Naive thymus-derived CD4-positive, alpha-beta T cell (primary cell): ENCODE data around the gene MYL6. TPM values are rescaled to one million over a fixed set of nuclear protein-coding genes. Genes with fewer than 3 reads are reported as not detected.

Experiments used
- ATAC-seq: fragments of 150-1000 bp; cut with Tn5 transposase; 2 replicates; pipeline ENCODE4 v1.10.0; 2021; ENCODE audit warnings: mild to moderate bottlenecking, moderate library complexity
- CTCF ChIA-PET: fragments of 350-600 bp; sonication (Branson Sonifier 250); formaldehyde crosslinking; loops from one replicate; lab custom pipeline; 2021; ENCODE audit warnings: antibody characterized with exemption; lab: Charles Lee
- POLR2A ChIA-PET: fragments of 350-600 bp; sonication (Branson Sonifier 250); formaldehyde crosslinking; loops from one replicate; lab custom pipeline; 2021; ENCODE audit warnings: antibody characterized with exemption, inconsistent platforms; lab: Charles Lee
- DNase-seq, 9 donors: peaks; one replicate each; pipeline versions ENCODE4 v3.0.0 to v3.0.0-alpha.2; 2020 to 2022; ENCODE audit warnings: mixed read lengths in 1 of 9
- H3K27ac ChIP-seq: one replicate; pipeline ENCODE4 v1.7.0; 2013; ENCODE audit warnings: mild to moderate bottlenecking, low read depth, low read length, moderate library complexity
- H3K27me3 ChIP-seq, 2 donors: one replicate each; pipeline ENCODE4 v1.7.0; 2013; ENCODE audit warnings: low read length in 2 of 2, mild to moderate bottlenecking in 2 of 2, moderate library complexity in 2 of 2; ENCODE audit not compliant: control insufficient read depth in 2 of 2, insufficient read depth in 2 of 2
- H3K36me3 ChIP-seq, 3 experiments: 1 replicate in 2 of 3; 2 replicates in 1 of 3; pipeline ENCODE4 v1.7.0; 2013; ENCODE audit warnings: low read length in 3 of 3, mild to moderate bottlenecking in 3 of 3, moderate library complexity in 1 of 3; ENCODE audit not compliant: insufficient read depth in 3 of 3, control insufficient read depth in 2 of 3
- H3K4me1 ChIP-seq, 2 donors: one replicate each; pipeline ENCODE4 v1.7.0; 2013; ENCODE audit warnings: low read length in 2 of 2, mild to moderate bottlenecking in 2 of 2, moderate library complexity in 1 of 2; ENCODE audit not compliant: control insufficient read depth in 2 of 2, insufficient read depth in 2 of 2
- H3K4me3 ChIP-seq: 2 replicates; pipeline ENCODE4 v1.7.0; 2013; ENCODE audit warnings: mild to moderate bottlenecking, low read length
- H3K9me3 ChIP-seq, 3 experiments: 1 replicate in 2 of 3; 2 replicates in 1 of 3; pipeline ENCODE4 v1.7.0; 2013; ENCODE audit warnings: low read length in 3 of 3; ENCODE audit not compliant: control insufficient read depth in 2 of 3
- H3K27ac Mint-ChIP-seq, 9 donors: one replicate each; pipeline ENCODE4 v1.8.0; 2020 to 2022; ENCODE audit warnings: mixed read lengths in 9 of 9, mild to moderate bottlenecking in 8 of 9, moderate library complexity in 5 of 9, inconsistent platforms in 2 of 9
- H3K27me3 Mint-ChIP-seq, 5 donors: one replicate each; pipeline ENCODE4 v1.8.0; 2021 to 2022; ENCODE audit warnings: mixed read lengths in 5 of 5, mild to moderate bottlenecking in 1 of 5
- H3K36me3 Mint-ChIP-seq, 5 donors: one replicate each; pipeline ENCODE4 v1.8.0; 2020 to 2022; ENCODE audit warnings: mixed read lengths in 5 of 5, mild to moderate bottlenecking in 3 of 5, inconsistent platforms in 1 of 5
- H3K4me1 Mint-ChIP-seq, 7 donors: one replicate each; pipeline ENCODE4 v1.8.0; 2020 to 2022; ENCODE audit warnings: mixed read lengths in 7 of 7, mild to moderate bottlenecking in 3 of 7, inconsistent platforms in 1 of 7
- H3K4me3 Mint-ChIP-seq, 10 donors: one replicate each; pipeline ENCODE4 v1.8.0; 2020 to 2022; ENCODE audit warnings: mild to moderate bottlenecking in 10 of 10, mixed read lengths in 10 of 10, moderate library complexity in 6 of 10, inconsistent platforms in 2 of 10
- H3K9me3 Mint-ChIP-seq, 11 donors: one replicate each; pipeline ENCODE4 v1.8.0; 2020 to 2022; ENCODE audit warnings: mixed read lengths in 11 of 11, mild to moderate bottlenecking in 4 of 11, inconsistent platforms in 1 of 11, moderate library complexity in 1 of 11
- intact Hi-C, 2 donors: fragments of 100-400 bp; cut with micrococcal nuclease; formaldehyde crosslinking; loops; one replicate each; pipeline ENCODE4 v1.15.1; 2023
- polyA plus RNA-seq, 2 donors: library from polyadenylated mRNA; unstranded; fragments of 300-500 nt; fragmentation: Illumina TruSeq; gene quantifications; one replicate each; pipeline ENCODE4 v1.2.3, GENCODE V29; 2021
- total RNA-seq, 6 experiments: library from RNA in 5 of 6; stranded (reverse) in 5 of 6; gene quantifications; 1 replicate in 5 of 6; 2 replicates in 1 of 6; pipeline ENCODE4 v1.2.3 and lab custom pipeline; 2021 to 2026

MYL6 gene
- total and polyA plus RNA-seq, 7 experiments from 2014 or later: 428 to 2,144 (median 805) TPM

DNA sequence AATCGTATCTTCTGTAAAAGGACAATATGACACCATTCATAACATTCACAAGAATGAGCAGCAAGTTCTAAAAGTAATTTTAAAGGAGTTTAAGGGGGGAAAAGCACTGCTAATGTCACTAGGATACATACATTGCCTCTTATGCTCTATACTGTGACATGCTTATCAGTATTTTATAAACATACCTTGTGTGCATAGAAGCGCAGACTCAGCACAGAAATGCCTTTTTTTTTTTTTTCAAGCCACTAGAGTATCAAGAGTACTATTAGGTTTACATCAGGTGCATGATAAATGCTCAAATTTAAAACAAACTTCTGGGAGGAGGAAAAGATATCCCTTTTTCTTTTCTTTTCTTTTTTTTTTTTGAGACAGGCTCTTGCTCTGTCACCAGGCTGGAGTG lies 44.7 kb downstream of the MYL6 start:
- intact Hi-C loops: no loop called here
- peak overlapping the region; percentile 20 for H3K27ac ChIP-seq
- H3K36me3 ChIP-seq: peaks cover 4 to 37% (median 6%) of the 10 kb centered on the region in 3 experiments
- H3K4me1 ChIP-seq: no peaks in the 10 kb centered on the region
- H3K27ac Mint-ChIP-seq: peak overlapping the region in 6 of 9 donors; percentile 35 to 79 (median 53)
- H3K4me1 Mint-ChIP-seq: peaks cover 0 to 9% (median 6%) of the 10 kb centered on the region in 7 donors
- H3K4me3 ChIP-seq: no peak overlapping the region
- H3K36me3 Mint-ChIP-seq: peaks cover 0 to 14% (median 11%) of the 10 kb centered on the region in 5 donors
- DNase-seq (no peak), ATAC-seq (no peak)
- no peaks in the 10 kb centered on the region for H3K9me3 ChIP-seq
- no peak overlapping the region for H3K4me3 Mint-ChIP-seq
- H3K27me3 ChIP-seq: no peaks in the 10 kb centered on the region
- ChIA-PET CTCF (interaction anchor here (0.5 to 1.9 kb wide), 4 partner anchors 13 to 261 kb away, joined by 3 to 4 read pairs (median 4); partner anchors contain the start of gene SMARCC2), POLR2A (interaction anchor here (0.7 to 6.0 kb wide), 2 partner anchors 19 to 42 kb away, joined by 3 to 40 read pairs; partner anchors contain the start of gene RNF41)
- no peaks in the 10 kb centered on the region for H3K27me3 Mint-ChIP-seq
- no peaks in the 10 kb centered on the region for H3K9me3 Mint-ChIP-seq

DNA sequence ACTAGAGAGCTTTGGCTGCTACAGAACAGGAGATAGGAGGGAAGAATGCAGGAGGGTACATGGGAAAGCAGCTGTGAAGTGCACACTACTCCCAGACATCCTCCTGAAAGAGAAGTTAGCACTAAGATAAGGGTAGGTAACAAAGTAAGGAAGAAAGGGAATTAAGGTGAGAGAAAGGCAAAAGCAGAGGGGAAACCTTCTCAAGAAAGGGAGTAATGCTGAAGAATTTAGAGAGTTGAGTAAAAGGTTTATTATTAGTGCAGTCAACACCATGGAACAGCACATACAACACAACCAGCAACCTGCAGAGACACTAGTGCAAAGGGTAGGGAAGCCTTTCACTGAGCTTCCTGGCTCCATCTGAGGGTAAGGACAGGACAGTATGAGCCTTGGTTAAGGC lies 46.1 kb downstream of the MYL6 start:
- Mint-ChIP-seq H3K27ac (peak overlapping the region in 7 of 9 donors; percentile 5 to 81 (median 37)), H3K4me1 (peaks cover 0 to 9% (median 6%) of the 10 kb centered on the region in 7 donors), H3K9me3 (no peaks in the 10 kb centered on the region), H3K4me3 (no peak overlapping the region), H3K27me3 (no peaks in the 10 kb centered on the region), H3K36me3 (peaks cover 0 to 22% (median 11%) of the 10 kb centered on the region in 5 donors)
- Histone ChIP-seq H3K36me3 (peaks cover 4 to 46% (median 6%) of the 10 kb centered on the region in 3 experiments), H3K4me3 (no peak overlapping the region), H3K9me3 (no peaks in the 10 kb centered on the region), H3K4me1 (no peaks in the 10 kb centered on the region), H3K27me3 (no peaks in the 10 kb centered on the region), H3K27ac (no peak overlapping the region)
- ChIA-PET CTCF (interaction anchor here (5.1 kb wide), 1 partner anchor 18 kb away, joined by 18 read pairs; the partner anchor contains the start of gene RNF41), POLR2A (interaction anchor here (0.6 to 6.0 kb wide), 3 partner anchors 18 to 110 kb away, joined by 3 to 40 read pairs (median 3); partner anchors contain the start of gene RNF41)
- DNase-seq (no peak), ATAC-seq (no peak)
- intact Hi-C loops: no loop called here

DNA sequence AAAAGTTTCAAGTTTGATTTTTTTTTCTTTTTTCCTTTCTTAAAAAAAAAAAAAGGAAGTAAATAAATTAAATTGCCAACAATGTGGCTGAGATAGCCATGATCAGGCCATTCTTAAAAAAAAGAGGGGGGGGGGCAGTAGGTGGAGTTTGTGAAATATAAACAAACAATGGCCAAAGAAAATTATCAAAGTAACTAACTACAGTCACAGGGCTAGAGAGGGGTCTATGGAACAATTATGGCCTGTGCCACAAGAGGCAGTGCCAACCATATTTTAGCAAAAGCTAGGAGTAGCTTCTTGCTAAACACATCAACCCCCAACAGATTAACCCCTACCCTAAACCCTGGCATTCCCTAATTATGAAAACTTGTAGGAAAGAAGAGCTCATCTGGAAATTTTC lies 47.3 kb downstream of the MYL6 start:
- Histone ChIP-seq H3K27ac (no peak overlapping the region), H3K36me3 (peaks cover 11 to 55% (median 13%) of the 10 kb centered on the region in 3 experiments)
- peaks cover 6 to 29% (median 14%) of the 10 kb centered on the region in 5 donors for H3K36me3 Mint-ChIP-seq

DNA sequence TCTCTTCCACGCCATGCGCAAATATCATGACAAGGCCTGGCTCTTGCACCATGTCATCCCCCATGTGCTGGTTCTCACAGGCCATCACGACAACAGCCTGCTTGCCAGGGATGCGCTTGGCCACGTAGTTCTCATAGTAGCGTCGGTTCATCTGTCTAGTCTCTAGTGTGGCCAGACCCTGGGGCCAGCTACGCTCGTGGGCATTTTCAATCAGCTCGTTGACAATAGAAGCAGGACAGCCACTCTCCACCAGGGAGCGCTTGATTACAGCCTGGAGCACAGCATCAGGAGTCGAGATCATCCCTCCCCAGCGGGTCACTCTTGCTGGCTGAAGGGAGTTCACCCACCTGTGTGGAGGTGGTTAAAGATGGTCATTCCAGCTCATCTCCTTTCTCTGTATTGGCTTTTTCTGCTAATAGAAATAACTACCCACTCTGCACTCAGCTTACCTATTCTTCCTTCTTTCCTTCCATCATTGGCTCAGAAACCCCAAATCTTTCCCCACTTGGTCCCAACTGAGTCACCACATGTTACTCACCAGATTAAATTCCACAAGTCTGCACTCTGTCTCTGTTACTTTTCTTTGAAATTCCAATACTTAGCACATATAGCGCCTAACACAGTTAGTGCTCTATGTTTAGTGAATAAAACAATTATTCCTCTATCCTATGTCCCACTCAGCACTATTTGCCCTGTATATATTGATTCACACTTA lies 48.5 kb downstream of the MYL6 start:
- H3K4me1 Mint-ChIP-seq: peaks cover 0 to 9% (median 6%) of the 10 kb centered on the region in 7 donors
- DNase-seq (peak in 5 of 9 donors; percentile 13 to 37 (median 29)), ATAC-seq (peak; percentile 70)
- H3K4me3 Mint-ChIP-seq: no peak overlapping the region
- Histone ChIP-seq H3K27me3 (no peaks in the 10 kb centered on the region), H3K27ac (no peak overlapping the region), H3K9me3 (no peaks in the 10 kb centered on the region), H3K4me1 (no peaks in the 10 kb centered on the region), H3K36me3 (peaks cover 12 to 61% (median 13%) of the 10 kb centered on the region in 3 experiments), H3K4me3 (no peak overlapping the region)
- intact Hi-C loops: loop anchor here (1.0 to 5.0 kb wide), 4 partner anchors 18 to 258 kb away; partner anchors contain the start of genes ANKRD52 (in 1 of the 2) and NABP2 (in 1 of the 2)
- H3K9me3 Mint-ChIP-seq: no peaks in the 10 kb centered on the region
- no peaks in the 10 kb centered on the region for H3K27me3 Mint-ChIP-seq
- peak overlapping the region in 6 of 9 donors; percentile 6 to 74 (median 33) for H3K27ac Mint-ChIP-seq
- CTCF ChIA-PET: interaction anchor here (0.6 to 5.1 kb wide), 6 partner anchors 15 to 258 kb away, joined by 3 to 18 read pairs (median 3); partner anchors contain the start of gene RNF41
- H3K36me3 Mint-ChIP-seq: peaks cover 6 to 34% (median 18%) of the 10 kb centered on the region in 5 donors
- POLR2A ChIA-PET: interaction anchor here (1.0 to 6.0 kb wide), 2 partner anchors 12 to 15 kb away, joined by 3 to 40 read pairs; partner anchors contain the start of gene RNF41

More for the DNA sequence above, 47.3 kb downstream of the MYL6 start:
- Mint-ChIP-seq H3K9me3 (no peaks in the 10 kb centered on the region), H3K4me3 (no peak overlapping the region), H3K4me1 (peaks cover 0 to 9% (median 6%) of the 10 kb centered on the region in 7 donors), H3K27ac (peak overlapping the region in 2 of 9 donors; percentile 63 to 84), H3K27me3 (no peaks in the 10 kb centered on the region)
- POLR2A ChIA-PET: interaction anchor here (0.7 to 6.0 kb wide), 4 partner anchors 13 to 72 kb away, joined by 3 to 40 read pairs (median 3); partner anchors contain the start of genes RNF41 and SMARCC2
- Histone ChIP-seq H3K4me3 (no peak overlapping the region), H3K4me1 (no peaks in the 10 kb centered on the region), H3K27me3 (no peaks in the 10 kb centered on the region), H3K9me3 (no peaks in the 10 kb centered on the region)
- CTCF ChIA-PET: interaction anchor here (1.0 to 5.1 kb wide), 3 partner anchors 16 to 82 kb away, joined by 3 to 18 read pairs (median 3); partner anchors contain the start of gene RNF41
- DNase-seq (no peak), ATAC-seq (peak; percentile 50)
- intact Hi-C loops: loop anchor here (5.0 kb wide), 2 partner anchors 52 to 257 kb away; partner anchors contain the start of gene ANKRD52 (in 1 of the 2)

DNA sequence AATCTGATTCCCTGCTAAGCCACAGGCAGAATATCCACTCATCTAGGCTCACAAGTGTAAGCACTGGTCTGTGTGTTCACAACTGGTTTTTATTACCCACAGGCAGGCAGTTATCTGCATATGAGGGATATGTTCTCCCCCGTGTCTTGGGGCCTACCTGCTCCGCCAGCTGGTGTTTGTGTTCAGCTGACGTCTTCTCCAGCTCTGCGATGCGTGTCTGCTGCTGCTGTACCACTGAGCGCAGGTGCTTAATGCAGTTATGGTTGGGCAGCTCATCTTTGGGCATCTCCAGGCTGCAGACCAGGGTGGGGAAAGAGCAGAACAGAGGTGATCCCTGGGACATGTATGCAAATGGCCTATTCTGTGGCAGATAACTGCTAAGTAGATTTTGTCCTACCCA lies 49.8 kb downstream of the MYL6 start:
- Histone ChIP-seq H3K9me3 (no peaks in the 10 kb centered on the region), H3K4me3 (no peak overlapping the region), H3K27ac (no peak overlapping the region), H3K27me3 (no peaks in the 10 kb centered on the region), H3K4me1 (no peaks in the 10 kb centered on the region), H3K36me3 (peaks cover 12 to 75% (median 21%) of the 10 kb centered on the region in 3 experiments)
- H3K4me3 Mint-ChIP-seq: no peak overlapping the region
- CTCF ChIA-PET: interaction anchor here (0.6 to 5.1 kb wide), 7 partner anchors 9 to 460 kb away, joined by 3 to 18 read pairs (median 3); partner anchors contain the start of gene RNF41
- POLR2A ChIA-PET: interaction anchor here (1.1 to 1.3 kb wide), 2 partner anchors 14 to 18 kb away, joined by 4 to 5 read pairs; partner anchors contain the start of genes RNF41 and SMARCC2
- no peaks in the 10 kb centered on the region for H3K9me3 Mint-ChIP-seq
- ATAC-seq (peak; percentile 27), DNase-seq (no peak)
- intact Hi-C loops: loop anchor here (5.0 kb wide), 2 partner anchors 49 to 254 kb away; partner anchors contain the start of gene ANKRD52 (in 1 of the 2)
- H3K27me3 Mint-ChIP-seq: no peaks in the 10 kb centered on the region
- H3K36me3 Mint-ChIP-seq: peaks cover 6 to 38% (median 18%) of the 10 kb centered on the region in 5 donors
- peaks cover 0 to 6% (median 0%) of the 10 kb centered on the region in 7 donors for H3K4me1 Mint-ChIP-seq
- peak overlapping the region in 1 of 9 donors; percentile 44 for H3K27ac Mint-ChIP-seq
